ENCODE results near the gene SLCO4C1. TPM values are rescaled to one million over a fixed set of nuclear protein-coding genes. Genes with fewer than 3 reads are reported as not detected.
A peak's percentile ranks its signal among the peaks of the same experiment; 100 is the strongest.

The SLCO4C1 gene
- total RNA-seq, 1 donor from 2014 or later = not detected

- intact Hi-C loops (cut with DNase I) = no loop called here
- TF ChIP-seq CTCF (IDR thresholded peaks at IDR 0.05) = no peak
- Histone ChIP-seq H3K9me3 (no peaks in the 10 kb centered on the region), H3K4me1 (no peaks in the 10 kb centered on the region), H3K36me3 (no peaks in the 10 kb centered on the region), H3K27me3 (no peaks in the 10 kb centered on the region), H3K4me3 (no peak overlapping the region), H3K27ac (no peak overlapping the region)
- DNase-seq (ENCODE audit: low spot score in 2 of 2) = no peak
These were observed 64.1 kb downstream of the SLCO4C1 start for GRCh38 chr5:102231693-102232619.

GRCh38 chr5:102229685-102230084 is 66.4 kb downstream of the SLCO4C1 start:
- H3K4me1 ChIP-seq = no peaks in the 10 kb centered on the region
- no peak for TF ChIP-seq CTCF (IDR thresholded peaks at IDR 0.05)
- no peaks in the 10 kb centered on the region for H3K27me3 ChIP-seq
- no peaks in the 10 kb centered on the region for H3K9me3 ChIP-seq
- H3K36me3 ChIP-seq = no peaks in the 10 kb centered on the region
- H3K4me3 ChIP-seq = no peak overlapping the region
- H3K27ac ChIP-seq = no peak overlapping the region
- intact Hi-C loops (cut with DNase I) = no loop called here
- no peak for DNase-seq (ENCODE audit: low spot score in 2 of 2)

GRCh38 chr5:102226321-102226720 is 69.8 kb downstream of the SLCO4C1 start:
- no peaks in the 10 kb centered on the region for H3K27me3 ChIP-seq
- no peaks in the 10 kb centered on the region for H3K36me3 ChIP-seq
- H3K4me3 ChIP-seq = no peak overlapping the region
- intact Hi-C loops (cut with DNase I) = no loop called here
- H3K4me1 ChIP-seq = no peaks in the 10 kb centered on the region
- no peak for DNase-seq (ENCODE audit: low spot score in 2 of 2)
- no peaks in the 10 kb centered on the region for H3K9me3 ChIP-seq
- no peak overlapping the region for H3K27ac ChIP-seq
- no peak for TF ChIP-seq CTCF (IDR thresholded peaks at IDR 0.05)

GRCh38 chr5:102223542-102224477 is 72.3 kb downstream of the SLCO4C1 start:
- DNase-seq (ENCODE audit: low spot score in 2 of 2) = no peak
- TF ChIP-seq CTCF (IDR thresholded peaks at IDR 0.05) = peak in 2 of 3 experiments; percentile 18 to 38
- no peaks in the 10 kb centered on the region for H3K9me3 ChIP-seq

GRCh38 chr5:102222772-102223171 is 73.3 kb downstream of the SLCO4C1 start:
- DNase-seq (ENCODE audit: low spot score in 2 of 2) = no peak
- intact Hi-C loops (cut with DNase I) = no loop called here
- H3K36me3 ChIP-seq = no peaks in the 10 kb centered on the region
- H3K4me3 ChIP-seq = no peak overlapping the region
- no peaks in the 10 kb centered on the region for H3K27me3 ChIP-seq
- no peaks in the 10 kb centered on the region for H3K4me1 ChIP-seq
- no peaks in the 10 kb centered on the region for H3K9me3 ChIP-seq
- TF ChIP-seq CTCF (IDR thresholded peaks at IDR 0.05) = no peak
- H3K27ac ChIP-seq = no peak overlapping the region

More at GRCh38 chr5:102223542-102224477, 72.3 kb downstream of the SLCO4C1 start:
- H3K36me3 ChIP-seq = no peaks in the 10 kb centered on the region
- H3K4me1 ChIP-seq = no peaks in the 10 kb centered on the region
- H3K4me3 ChIP-seq = no peak overlapping the region
- H3K27ac ChIP-seq = no peak overlapping the region
- intact Hi-C loops (cut with DNase I) = no loop called here
- H3K27me3 ChIP-seq = no peaks in the 10 kb centered on the region

Data from ascending aorta (tissue), 2 donors.